Activated CD4-positive, alpha-beta T cell treated with anti-CD3 and anti-CD28 coated beads, Interleukin-2, amount 50 U/mL, for 1 hour (primary cell): ENCODE results near the gene CXCL12.

Experiments
- DNase-seq: peaks from one replicate; pipeline ENCODE4 v3.0.0-alpha.2; 2020

The CXCL12 gene

GRCh38 chr10:44383749-44384600 lies 922 bp downstream of the CXCL12 start:
- DNase-seq, result no peak

- DNase-seq, result no peak
Observed at GRCh38 chr10:44382981-44383748, 1.7 kb downstream of the CXCL12 start.

DNA sequence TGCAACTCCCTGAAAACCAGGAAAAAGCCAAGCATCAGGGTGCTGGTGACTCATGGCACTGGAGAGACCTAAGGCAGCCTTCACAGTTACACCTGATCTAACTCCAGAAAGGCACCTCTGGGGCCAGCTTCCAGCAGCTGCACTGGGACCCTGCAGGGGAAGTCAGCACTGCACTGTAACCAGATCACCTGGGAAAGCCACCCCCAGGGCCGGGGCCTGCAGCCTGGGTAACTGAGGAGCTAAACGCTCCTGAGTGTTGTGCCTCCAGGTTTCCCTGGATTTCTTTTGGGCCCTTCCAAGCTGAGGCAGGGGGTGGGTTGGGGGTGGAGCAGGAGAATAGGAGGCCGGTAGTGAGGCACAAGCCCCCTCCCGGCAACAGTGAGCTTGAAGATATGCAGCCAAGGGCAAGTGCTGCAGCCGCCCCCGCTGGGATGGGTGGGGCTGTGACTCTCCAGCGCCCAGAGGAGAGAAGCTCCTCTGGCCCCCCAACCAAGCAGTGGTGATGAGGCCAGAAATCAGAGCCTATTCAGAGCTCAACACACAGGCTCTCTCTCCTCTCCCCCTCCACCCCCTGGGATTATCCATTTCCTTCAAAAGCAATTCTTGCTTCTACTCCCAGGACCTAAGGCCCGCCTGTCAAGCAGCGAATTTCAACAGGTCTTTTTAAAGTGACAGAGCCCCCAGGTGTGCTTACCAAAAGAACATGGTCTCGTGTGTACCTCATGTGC lies 2.6 kb downstream of the CXCL12 start:
- no peak for DNase-seq

DNA sequence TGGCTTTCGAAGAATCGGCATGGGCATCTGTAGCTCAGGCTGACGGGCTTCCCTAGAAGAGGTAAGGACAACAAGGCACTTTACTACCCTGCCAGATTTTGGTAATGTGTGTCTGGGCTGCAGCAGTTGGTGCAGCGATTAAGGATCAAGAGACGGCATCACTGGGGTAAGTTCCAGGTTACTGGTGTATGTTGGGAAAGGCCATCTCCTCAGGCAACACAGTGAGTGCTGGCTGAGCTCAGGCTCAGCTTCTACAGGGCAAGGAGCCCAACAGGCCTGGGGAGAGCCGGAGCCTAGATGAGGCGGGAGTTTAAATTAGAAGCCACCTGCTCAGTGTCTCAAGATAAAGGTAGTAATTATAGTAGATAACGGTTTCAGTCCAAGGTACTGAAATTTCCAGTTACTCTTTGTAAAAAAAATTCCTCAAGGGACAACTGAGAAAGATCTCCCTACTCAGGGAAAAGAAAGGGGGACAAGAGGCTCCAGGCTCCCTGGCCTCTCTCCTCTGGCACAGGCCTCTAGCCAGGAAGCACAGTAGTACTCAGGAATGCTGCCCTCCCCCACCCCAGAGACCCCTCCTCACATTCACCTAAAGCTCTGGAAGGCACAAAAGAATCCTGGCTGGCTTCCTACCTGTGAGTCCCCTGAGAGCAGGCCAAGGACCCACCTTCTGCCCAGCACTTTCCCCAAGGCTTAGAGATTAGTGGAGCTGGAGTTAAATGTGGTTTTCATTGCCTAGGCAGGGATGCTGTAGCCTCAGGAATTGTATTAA lies 3.9 kb downstream of the CXCL12 start:
- no peak for DNase-seq

DNA sequence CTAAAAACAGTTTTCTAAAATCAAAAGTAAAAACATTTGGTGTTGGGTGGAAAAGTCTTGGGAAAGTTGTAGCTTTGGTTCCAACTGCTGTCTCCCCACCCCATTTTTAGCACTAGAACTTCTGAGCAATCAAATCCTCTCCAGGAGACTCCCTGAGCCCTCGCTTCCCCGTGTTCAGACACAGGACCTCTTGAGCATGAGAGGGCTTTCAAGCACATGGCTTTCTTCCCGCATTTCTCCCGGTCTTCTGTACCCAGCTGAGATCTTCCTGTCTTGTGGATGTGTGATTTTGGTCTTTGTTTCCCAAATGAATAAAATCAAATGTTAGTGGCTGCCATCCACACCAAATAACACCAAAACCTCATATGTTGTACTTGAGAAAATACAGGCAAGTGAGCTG lies 5.0 kb downstream of the CXCL12 start:
- DNase-seq, result no peak

DNA sequence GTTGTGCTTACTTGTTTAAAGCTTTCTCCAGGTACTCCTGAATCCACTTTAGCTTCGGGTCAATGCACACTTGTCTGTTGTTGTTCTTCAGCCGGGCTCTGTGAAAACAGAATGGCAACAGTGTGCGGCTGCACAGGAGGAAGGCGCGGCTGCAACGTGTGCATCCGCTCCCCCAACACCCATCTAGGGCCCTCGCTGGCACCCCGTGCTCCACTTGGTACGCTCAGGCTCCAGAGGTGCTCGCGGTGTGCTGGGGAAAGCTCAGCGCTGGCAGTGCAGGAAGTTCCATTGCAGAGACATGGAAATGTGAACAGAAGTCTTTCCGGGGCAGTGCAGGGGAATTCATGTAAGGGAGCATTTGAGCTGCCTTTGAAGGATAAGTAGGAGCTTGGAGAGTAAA lies 6.3 kb downstream of the CXCL12 start:
- DNase-seq, result no peak

GRCh38 chr10:44377651-44378310 lies 7.1 kb downstream of the CXCL12 start:
- DNase-seq, result no peak

DNA sequence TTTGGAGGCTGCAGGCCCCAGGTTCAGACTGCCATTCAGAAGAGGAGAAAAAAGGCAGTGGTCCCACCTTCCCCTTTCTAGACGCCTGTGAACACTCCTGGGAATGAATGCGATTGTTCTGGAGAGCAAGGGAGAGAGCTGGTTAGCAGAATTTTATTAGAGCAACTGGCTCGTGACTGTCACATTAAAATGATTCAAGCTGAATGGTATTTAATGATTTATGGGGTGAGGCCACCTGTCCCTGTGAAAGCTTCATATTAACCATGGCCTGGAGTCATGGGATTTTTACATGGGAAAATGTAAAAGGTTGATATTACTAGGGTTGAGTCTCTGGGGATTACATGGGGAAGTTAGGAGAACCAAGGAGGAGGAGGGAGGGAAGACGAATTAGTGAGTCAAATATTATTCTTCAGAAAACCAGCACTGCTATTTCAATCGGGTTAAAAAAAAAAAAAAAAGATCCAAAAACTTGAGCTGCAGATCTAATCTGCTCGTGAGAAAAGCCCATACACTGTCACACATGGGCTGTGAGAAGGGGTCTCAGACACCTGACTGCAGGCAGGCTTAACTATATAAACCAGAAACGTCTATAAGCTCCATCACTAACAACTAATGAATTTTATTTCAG lies 8.3 kb downstream of the CXCL12 start:
- no peak for DNase-seq

GRCh38 chr10:44374155-44374554 lies 10.7 kb downstream of the CXCL12 start:
- no peak for DNase-seq

GRCh38 chr10:44373341-44373995 lies 11.4 kb downstream of the CXCL12 start:
- no peak for DNase-seq

- no peak for DNase-seq
Observed at GRCh38 chr10:44372181-44372580, 12.7 kb downstream of the CXCL12 start.

DNA sequence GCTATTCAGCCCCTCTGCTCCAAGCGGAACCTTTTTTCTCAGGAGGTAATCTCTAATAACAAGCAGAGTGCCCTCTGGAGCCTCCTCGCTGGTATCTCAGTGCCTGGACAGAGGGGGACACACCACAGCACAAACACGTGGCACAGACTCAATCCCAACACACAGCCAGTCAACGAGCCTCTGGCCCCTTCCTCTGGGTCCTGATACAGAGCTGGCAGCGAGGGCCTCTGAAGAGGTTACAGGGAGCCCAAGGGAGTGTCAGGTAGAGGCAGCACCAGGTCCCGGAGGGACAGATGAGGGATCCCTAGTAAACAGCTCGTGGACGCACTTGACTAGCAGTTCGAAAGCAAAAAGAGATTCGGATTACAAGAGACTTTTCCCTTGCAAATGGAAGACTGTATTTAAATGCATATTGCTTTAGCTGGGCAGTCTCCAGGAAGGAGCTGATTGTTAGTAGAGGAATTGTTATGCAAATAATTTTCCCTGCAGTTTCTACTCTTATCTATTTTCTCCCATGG lies 14.1 kb downstream of the CXCL12 start:
- DNase-seq, result no peak

- no peak for DNase-seq
Observed at GRCh38 chr10:44369854-44370253, 15.0 kb downstream of the CXCL12 start.

GRCh38 chr10:44369296-44369695 lies 15.6 kb downstream of the CXCL12 start:
- no peak for DNase-seq

- DNase-seq, result no peak
Observed at GRCh38 chr10:44368637-44369036, 16.3 kb downstream of the CXCL12 start.

GRCh38 chr10:44366941-44367630 lies 17.8 kb downstream of the CXCL12 start:
- DNase-seq, result no peak

DNA sequence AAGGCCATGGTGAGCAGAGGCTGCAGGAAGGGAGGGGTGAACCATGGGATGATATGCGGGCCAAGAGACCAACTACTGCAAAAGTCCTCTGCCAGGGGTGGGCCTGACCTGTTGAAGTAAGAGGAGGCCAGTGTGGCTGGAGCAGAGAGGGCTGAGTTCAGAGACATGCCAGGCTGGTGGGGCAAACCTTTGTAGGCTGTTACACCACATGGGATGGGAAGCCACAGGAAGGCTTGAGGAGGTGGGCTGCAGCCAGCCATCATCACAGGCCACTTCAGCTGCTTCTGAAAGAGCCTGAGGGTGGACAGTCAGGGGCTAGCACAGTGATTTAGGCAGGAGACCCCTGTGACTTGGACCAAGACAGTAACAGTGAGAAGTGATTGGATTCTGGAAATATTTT lies 20.3 kb downstream of the CXCL12 start:
- DNase-seq, result no peak

DNA sequence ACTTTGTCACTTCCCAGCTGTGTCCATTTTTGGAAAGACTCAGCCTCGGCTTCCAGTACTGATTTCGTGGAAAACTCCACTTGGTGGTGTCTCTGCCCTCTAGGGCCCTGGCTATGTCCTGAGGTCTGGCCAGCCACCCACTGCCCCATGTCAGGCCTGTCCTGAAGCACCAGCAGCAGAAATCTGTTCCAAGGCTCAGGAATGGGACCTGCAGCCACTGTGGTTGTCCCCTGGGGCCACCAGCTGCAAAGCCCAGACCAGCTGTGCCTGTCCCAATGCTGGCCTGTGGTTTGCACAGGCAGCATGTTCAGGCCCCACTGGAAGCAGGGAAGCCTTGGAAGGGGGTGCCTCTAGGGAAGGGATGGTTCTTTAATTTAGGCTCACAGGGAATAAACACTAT lies 21.2 kb downstream of the CXCL12 start:
- DNase-seq, result no peak

- DNase-seq, result no peak
Observed at GRCh38 chr10:44362866-44363711, 21.8 kb downstream of the CXCL12 start.
